WERI-Rb-1 (cell line): Measurements from ENCODE around the gene SH2D5.
"Not testable (repeated sequence)": the region's sequence is repeated elsewhere in the genome, so short reads cannot be mapped to it uniquely, and the experiment has no call there.

ENCODE experiments used
- DNase-seq: peaks from one replicate; pipeline ENCODE4 v3.0.0-alpha.2; 2020
- H3K27ac ChIP-seq: fragments of 250-450 bp; sonication (Bioruptor Pico); 2 replicates; pipeline ENCODE4 v1.5.1; 2020; ENCODE audit warnings: mild to moderate bottlenecking, moderate library complexity
- H3K27me3 ChIP-seq: fragments of 250-450 bp; sonication (Bioruptor Pico); 2 replicates; pipeline ENCODE4 v1.5.1; 2021; ENCODE audit warnings: mild to moderate bottlenecking, low read depth, moderate library complexity; ENCODE audit not compliant: insufficient read depth, severe bottlenecking
- H3K36me3 ChIP-seq: fragments of 250-450 bp; sonication (Bioruptor Pico); 2 replicates; pipeline ENCODE4 v1.5.1; 2020; ENCODE audit warnings: mild to moderate bottlenecking, moderate library complexity
- H3K4me3 ChIP-seq: 2 replicates; pipeline ENCODE4 v1.5.1; 2011; ENCODE audit warnings: low read depth, mild to moderate bottlenecking, control low read depth, low read length
- H3K9me3 ChIP-seq: fragments of 250-450 bp; sonication (Bioruptor Pico); 2 replicates; pipeline ENCODE4 v1.5.1; 2021; ENCODE audit warnings: mild to moderate bottlenecking, moderate library complexity; ENCODE audit not compliant: severe bottlenecking
- TF ChIP-seq, protein P1 (sequence below): IDR thresholded peaks from 2 replicates; pipeline ENCODE4 v1.5.1; 2011; ENCODE audit warnings: low read depth, mild to moderate bottlenecking, control low read depth, inconsistent platforms, low read length

SH2D5 gene

DNA sequence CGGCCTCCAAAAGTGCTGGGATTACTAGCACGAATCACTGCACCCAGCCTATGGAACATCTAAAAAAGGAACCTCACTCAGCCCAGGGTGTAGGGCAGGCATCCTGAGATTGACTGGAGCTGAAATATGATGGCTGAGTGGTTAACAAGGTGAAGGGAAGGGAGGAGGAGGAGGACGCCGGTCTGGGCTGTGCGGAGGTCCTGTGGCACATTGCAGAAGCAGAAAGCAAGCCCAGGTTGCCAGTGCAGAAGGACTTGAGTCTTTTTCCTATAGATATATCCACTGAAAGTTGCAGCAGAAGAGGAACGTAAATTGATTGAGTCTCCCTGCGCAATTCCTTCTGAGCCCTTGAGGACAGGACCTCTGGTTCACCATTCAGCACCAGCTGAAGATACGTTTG, 13.2 kb downstream of the SH2D5 start:
- no peaks in the 10 kb centered on the region for H3K27me3 ChIP-seq
- H3K4me3 ChIP-seq, result no peak overlapping the region
- no peak for DNase-seq
- H3K36me3 ChIP-seq, result no peaks in the 10 kb centered on the region
- TF ChIP-seq, protein P1, sequence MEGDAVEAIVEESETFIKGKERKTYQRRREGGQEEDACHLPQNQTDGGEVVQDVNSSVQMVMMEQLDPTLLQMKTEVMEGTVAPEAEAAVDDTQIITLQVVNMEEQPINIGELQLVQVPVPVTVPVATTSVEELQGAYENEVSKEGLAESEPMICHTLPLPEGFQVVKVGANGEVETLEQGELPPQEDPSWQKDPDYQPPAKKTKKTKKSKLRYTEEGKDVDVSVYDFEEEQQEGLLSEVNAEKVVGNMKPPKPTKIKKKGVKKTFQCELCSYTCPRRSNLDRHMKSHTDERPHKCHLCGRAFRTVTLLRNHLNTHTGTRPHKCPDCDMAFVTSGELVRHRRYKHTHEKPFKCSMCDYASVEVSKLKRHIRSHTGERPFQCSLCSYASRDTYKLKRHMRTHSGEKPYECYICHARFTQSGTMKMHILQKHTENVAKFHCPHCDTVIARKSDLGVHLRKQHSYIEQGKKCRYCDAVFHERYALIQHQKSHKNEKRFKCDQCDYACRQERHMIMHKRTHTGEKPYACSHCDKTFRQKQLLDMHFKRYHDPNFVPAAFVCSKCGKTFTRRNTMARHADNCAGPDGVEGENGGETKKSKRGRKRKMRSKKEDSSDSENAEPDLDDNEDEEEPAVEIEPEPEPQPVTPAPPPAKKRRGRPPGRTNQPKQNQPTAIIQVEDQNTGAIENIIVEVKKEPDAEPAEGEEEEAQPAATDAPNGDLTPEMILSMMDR, result no peak
- no peak overlapping the region for H3K27ac ChIP-seq
- no peaks in the 10 kb centered on the region for H3K9me3 ChIP-seq

- not testable (repeated sequence) for H3K36me3 ChIP-seq, H3K27me3 ChIP-seq, H3K27ac ChIP-seq, DNase-seq, H3K9me3 ChIP-seq
- H3K4me3 ChIP-seq, result peak overlapping the region; percentile 34
Observed at GRCh38 chr1:20718343-20718882, 14.1 kb downstream of the SH2D5 start.

- Histone ChIP-seq H3K4me3 (peak within 1 kb of the TSS; percentile 43), H3K27ac (no peak within 1 kb of the TSS), H3K36me3 (no peaks in the 10 kb centered on the region), H3K9me3 (no peaks in the 10 kb centered on the region), H3K27me3 (no peaks in the 10 kb centered on the region)
- DNase-seq, result peak; percentile 73
- TF ChIP-seq, protein P1, result no peak
Observed at GRCh38 chr1:20717452-20718342, 14.8 kb downstream of the SH2D5 start, which contains the start of gene KIF17. Gene KIF17, minus strand, starts transcription at chr1:20718007. Its CDS starts 301 bp downstream, at chr1:20717706.

- H3K36me3 ChIP-seq, result no peaks in the 10 kb centered on the region
- H3K27me3 ChIP-seq, result no peaks in the 10 kb centered on the region
- H3K9me3 ChIP-seq, result no peaks in the 10 kb centered on the region
- H3K4me3 ChIP-seq, result no peak overlapping the region
- TF ChIP-seq, protein P1, result no peak
- no peak overlapping the region for H3K27ac ChIP-seq
- DNase-seq, result no peak
Observed at GRCh38 chr1:20716232-20716631, 16.3 kb downstream of the SH2D5 start.

GRCh38 chr1:20715406-20715805, 17.1 kb downstream of the SH2D5 start:
- TF ChIP-seq, protein P1, result no peak
- Histone ChIP-seq H3K36me3 (no peaks in the 10 kb centered on the region), H3K4me3 (no peak overlapping the region), H3K27ac (no peak overlapping the region), H3K9me3 (no peaks in the 10 kb centered on the region), H3K27me3 (no peaks in the 10 kb centered on the region)
- no peak for DNase-seq

GRCh38 chr1:20713440-20713839, 19.1 kb downstream of the SH2D5 start:
- no peaks in the 10 kb centered on the region for H3K9me3 ChIP-seq
- TF ChIP-seq, protein P1, result no peak
- H3K36me3 ChIP-seq, result no peaks in the 10 kb centered on the region
- no peaks in the 10 kb centered on the region for H3K27me3 ChIP-seq
- no peak overlapping the region for H3K27ac ChIP-seq
- no peak overlapping the region for H3K4me3 ChIP-seq
- DNase-seq, result no peak
